Glomerular visceral epithelial cell (primary cell): ENCODE measurements around the gene IRF9.

Source experiments
- DNase-seq: peaks from one replicate; pipeline ENCODE4 v3.0.0-alpha.2; 2016; ENCODE audit errors: extremely low spot score

Gene IRF9, protein sequence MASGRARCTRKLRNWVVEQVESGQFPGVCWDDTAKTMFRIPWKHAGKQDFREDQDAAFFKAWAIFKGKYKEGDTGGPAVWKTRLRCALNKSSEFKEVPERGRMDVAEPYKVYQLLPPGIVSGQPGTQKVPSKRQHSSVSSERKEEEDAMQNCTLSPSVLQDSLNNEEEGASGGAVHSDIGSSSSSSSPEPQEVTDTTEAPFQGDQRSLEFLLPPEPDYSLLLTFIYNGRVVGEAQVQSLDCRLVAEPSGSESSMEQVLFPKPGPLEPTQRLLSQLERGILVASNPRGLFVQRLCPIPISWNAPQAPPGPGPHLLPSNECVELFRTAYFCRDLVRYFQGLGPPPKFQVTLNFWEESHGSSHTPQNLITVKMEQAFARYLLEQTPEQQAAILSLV

GRCh38 chr14:24160850-24161804, at the start of gene IRF9:
Gene IRF9 (plus strand): TSS chr14:24161265. CDS start chr14:24162145, 880 bp downstream.
- DNase-seq = peak; percentile 99

- no peak for DNase-seq
These were observed 47.7 kb upstream of the IRF9 start for GRCh38 chr14:24113379-24113800.

DNA sequence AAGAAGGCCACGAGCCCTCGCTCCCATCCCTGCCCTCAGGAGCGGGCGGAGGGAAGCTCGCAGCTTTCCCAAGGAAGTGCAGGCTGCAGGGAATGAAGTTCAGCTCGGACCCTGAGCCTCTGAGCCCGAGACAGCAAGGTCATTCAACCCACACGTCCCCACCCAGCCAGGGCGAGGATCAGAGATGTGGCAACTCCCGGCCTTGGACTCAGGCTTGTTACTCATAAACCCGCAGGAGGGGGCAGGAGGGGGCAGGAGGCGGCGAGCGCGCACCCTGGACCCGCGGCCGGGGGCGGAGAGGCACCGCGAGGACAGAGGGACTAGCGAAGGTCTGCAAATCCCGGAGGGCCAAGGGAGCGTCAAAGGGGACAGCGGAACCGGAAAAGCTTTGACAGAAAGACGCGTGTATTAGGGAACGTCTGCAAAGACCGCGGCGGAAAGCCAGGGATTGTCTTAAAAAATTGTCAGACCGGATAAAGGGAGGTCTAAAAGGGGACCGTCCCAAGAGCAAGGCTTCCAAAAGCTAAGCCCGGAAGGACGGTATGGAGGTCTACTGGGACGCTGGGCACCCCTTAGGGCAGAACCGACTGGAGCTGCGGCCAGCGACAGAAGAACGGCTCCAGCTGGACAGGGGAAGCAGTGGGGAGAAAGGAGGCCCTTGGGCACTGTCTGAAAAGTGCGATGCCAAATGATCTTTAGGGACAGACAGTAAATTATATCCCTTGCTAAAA, 47.1 kb upstream of the IRF9 start:
- peak; percentile 92 for DNase-seq

DNA sequence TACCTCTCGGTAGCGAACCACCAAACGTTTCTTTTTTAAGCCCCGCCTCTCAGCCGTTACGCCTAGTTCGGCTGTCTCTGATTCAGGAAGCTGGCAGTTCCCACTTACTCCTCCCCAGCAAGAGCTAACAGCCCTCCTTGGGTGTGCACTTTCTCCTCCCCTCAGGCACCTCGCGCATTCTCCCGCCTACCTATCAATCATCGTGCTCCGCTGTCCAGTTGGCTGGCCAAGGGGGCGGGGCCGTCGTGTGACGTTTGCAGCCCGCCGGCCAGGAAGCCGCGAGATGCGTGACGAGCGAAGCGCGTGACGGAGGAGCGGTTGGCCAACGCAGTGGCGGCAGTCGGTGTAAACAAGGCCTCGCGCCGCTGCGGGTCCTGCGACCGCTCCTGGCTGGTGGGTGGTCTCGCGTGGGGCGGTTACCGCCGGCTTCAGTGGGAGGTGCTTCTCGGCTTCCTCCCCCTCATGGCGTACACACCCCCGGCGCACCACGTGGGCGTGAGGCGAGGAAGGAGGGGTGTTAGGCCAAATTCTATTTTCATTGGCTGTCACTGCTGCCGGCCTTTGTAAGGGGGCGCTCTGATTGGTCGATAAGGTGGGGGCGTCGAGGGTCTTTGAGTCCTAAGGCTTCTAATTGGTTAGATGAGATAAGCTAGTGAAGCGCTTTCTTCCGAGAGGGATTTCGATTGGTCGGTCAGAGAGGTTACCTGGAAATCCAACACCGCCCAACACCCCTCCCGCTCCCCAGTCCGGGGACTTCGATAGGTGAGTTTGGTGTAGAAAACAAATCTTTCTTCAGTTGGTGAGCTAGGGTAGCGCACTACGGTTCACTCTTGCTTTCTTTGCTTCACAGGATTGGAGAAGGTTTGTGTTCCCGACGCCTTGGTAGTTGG, 46.3 kb upstream of the IRF9 start, which contains the start of the genes DCAF11 and NRL:
TSS of gene DCAF11 (plus strand) at position 246 of the 890 bp plus-strand sequence. CDS start 818 bp downstream, outside the sequence.
TSS of gene NRL (minus strand) at position 418 of the 890 bp plus-strand sequence. CDS start 32,101 bp downstream, outside the sequence.
- DNase-seq = peak; percentile 100

- DNase-seq = no peak
These were observed 45.5 kb upstream of the IRF9 start for GRCh38 chr14:24115422-24116127.

DNA sequence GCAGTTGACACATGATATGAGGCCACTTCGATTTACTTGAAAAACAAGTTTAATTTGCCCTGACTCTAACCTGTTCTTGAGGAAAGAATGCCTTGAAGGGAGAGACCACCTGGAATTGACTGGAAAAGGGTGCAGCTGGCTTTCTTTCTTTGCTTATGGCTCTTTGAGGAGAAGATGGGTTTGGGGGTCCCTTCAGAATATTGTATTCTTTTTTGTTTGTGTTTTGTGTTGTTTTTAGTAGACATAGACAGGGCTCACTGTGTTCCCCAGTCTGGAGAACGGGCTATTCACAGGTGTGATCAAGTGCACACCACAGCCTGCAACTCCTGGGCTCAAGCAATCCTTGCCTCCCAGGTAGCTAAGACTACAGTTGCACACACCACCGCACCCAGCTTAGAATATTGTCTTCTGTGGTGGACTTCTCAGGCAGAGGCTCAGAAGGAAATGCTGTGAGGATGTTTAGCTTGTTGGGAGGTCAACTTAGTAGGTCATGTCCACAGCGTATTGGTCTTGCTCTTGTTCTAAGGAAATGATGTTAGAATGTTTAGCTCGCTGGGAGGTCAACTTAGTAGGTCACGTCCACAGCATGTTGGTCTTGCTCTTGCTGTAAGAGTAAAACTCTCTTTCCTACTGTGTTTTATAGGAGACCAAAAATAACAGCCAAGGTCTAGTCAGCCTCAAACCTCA, 44.8 kb upstream of the IRF9 start:
- no peak for DNase-seq

DNA sequence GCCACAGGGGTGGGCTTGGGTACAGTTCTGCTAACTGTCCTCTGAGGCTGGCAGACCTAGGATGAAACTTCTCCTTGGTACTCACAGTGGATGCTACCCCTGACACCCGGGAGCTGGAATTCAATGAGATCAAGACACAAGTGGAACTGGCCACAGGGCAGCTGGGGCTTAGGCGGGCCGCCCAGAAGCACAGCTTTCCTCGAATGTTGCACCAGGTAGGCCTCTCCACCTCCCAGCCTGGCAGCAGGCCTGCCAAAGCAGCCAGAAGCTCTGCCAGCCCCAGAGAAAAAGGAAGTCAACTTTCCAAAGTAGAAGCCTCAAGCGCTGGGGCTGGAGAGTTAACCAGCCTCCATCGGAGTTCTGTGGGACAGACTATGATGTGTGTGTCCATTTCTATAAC, 43.9 kb upstream of the IRF9 start:
- DNase-seq = no peak

GRCh38 chr14:24119691-24120090, 41.4 kb upstream of the IRF9 start:
- DNase-seq = no peak

DNA sequence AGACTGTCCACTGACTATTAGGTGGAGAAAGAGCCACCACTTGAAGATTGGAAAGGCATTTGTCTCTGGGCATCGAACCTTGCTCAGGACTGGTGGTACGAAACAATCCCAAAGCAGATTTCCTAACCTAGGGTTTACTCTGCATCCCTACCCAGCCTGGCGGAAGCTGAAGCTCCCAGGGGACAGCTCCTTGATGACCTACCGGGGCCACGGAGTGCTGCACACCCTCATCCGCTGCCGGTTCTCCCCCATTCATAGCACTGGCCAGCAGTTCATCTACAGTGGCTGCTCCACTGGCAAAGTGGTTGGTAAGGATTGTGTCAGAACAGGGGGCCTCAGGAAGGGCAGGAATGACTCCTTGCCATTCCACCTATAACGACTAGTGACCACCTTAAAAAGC, 39.9 kb upstream of the IRF9 start:
- no peak for DNase-seq

- no peak for DNase-seq
These were observed 38.6 kb upstream of the IRF9 start for GRCh38 chr14:24122416-24122815.

- no peak for DNase-seq
These were observed 38.2 kb upstream of the IRF9 start for GRCh38 chr14:24122898-24123297.

DNA sequence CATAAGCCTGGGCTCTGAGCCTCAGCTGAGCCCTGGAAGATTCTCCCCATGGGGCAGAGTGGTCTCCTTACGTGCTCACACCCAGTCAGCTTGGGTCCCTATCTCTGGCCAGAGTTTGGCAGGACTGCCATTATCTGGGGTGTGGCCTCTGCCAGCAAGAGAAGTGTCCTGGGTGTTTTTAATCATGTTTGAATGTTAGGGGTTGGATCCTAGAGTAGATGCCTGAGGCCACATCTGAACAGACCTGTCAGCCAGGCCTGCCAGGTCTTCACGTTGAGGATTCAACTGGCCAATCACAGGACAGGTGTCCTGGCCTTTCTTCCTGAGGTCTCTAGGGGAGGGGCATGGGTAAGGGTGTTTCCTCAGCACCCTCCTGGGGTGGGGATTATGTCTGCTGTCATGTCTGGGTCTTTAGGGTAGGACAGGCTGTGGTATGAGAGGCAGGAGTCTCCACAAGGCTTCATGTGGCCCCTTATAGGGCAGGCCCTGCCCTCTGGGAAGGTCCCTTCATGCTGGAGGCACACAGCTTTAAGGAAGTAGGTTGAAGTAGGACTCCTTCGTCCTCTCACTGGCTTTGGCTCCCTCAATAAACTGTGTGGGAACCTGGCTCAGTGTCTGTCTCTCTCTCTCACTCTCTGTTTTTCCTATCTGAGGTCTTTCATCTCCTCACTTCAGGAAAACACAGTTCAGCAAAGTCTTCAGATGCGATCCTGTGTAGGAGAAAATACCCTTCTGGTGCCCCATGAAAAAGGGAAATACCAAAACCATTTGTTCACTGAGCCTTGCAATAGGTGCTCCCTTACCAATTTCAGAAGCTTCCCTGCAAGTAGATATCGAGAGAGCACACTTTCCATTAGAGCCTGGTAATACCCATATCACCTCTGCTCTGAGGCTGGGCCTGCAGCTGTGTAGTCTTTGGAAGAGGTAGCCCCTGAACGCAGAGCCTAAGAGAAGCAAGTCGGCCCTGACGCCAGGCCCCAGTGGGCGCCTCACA, 37.3 kb upstream of the IRF9 start:
- DNase-seq = no peak

DNA sequence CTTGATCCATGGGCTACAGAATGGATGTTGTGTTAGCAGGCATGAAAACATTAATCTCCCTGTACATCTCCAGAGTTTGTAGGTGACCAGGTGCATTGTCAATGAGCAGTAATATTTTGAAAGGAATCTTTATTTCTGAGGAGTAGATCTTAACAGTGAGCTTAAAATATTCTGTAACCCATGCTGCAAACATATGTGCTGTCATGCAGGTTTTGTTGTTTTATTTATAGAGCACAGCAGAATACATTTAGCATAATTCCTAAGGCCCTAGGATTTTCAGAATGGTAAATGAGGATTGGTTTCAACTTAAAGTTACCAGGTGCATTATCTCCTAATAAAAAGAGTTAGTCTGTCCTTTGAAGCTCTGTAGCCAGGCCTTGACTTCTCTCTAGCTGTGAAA, 34.1 kb upstream of the IRF9 start:
- DNase-seq = no peak

- DNase-seq = no peak
These were observed 33.4 kb upstream of the IRF9 start for GRCh38 chr14:24127673-24128072.

DNA sequence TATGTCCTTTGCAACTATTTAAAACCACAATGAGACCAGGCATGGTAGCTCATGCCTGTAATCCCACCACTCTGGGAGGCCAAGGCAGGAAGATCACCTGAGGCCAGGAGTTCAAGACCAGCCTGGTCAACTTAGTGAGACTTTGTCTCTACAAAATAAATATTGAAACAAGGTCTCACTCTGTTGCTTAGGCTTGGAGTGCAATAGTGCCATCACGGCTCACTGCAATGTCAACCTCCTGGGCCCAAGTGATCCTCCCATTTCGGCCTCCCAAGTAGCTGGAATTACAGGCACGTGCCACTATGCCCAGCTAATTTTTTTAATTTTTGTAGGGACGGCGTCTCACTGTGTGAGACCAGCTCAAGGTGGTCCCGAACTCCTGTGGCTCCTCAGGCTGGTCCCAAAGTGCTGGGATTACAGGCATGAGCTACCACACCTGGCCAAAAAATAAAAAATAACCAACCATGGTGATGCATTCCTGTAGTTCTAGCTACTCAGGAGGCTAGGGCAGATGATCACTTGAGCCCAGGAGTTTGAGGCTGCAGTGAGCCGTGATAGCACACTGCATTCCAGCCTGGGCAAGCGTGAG, 31.6 kb upstream of the IRF9 start:
- DNase-seq = no peak

DNA sequence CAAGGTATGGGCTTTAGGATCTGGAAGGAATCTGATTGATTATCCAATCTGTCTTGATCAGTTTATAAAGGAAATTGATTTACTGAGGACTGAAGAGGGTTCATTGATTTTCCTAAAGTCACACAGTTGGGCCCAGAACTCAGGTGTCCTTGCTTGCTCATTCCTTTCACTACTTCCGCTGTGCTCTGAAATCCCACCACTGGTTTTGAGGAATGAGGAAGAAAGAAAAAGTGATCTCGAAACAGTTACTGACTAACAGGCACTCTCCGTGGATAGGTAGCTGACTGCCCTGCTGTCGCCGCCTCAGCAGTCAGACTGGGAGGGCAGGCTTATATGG, 30.7 kb upstream of the IRF9 start, which contains the start of gene FITM1:
TSS of gene FITM1 (plus strand) at position 280 of the 337 bp plus-strand sequence. CDS start 905 bp downstream, outside the sequence.
- DNase-seq = no peak

DNA sequence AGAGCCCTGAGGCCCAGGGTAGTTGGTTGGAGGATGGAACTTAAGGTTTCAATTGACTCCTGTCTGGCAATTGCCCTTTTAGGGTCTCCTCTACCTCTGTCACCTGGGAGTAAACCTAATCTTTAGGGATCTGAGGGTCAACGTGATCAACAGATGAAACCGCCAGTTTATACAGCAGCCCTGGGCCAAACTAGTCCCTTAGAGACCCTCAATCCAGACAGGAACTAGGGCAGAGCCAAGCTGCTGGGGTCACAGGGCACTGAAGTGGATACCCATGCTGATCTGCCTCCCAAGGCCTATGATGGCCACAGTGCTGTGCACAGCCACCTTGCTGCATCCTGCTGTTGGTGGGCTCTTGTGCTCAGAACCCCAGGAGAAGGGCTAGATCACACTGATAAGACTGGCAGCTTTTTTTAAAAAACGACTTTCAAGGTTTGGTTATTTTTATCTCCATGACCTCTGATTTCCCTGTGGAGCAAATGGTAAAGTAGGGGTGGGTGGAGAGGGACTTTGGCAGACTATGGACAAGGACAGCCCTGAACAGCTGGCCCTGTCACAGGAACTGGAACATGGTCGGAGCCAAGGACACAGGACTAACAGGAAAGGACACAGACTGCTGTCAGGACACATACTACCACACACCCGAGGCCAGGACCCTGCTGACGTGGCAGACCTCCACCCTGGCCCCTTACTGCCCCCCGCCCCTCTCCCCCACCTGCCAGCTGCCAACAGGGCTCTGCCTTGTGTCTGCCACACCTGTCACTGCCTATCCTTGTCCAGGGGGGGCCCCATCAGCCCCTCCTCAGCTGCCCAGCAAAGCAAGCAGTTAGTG, 30.1 kb upstream of the IRF9 start:
- no peak for DNase-seq
